Measurements from ENCODE around the gene CXCL1. TPM values are rescaled to one million over a fixed set of nuclear protein-coding genes. Genes with fewer than 3 reads are reported as not detected.

The CXCL1 gene
- total RNA-seq, 1 experiment from 2014 or later, result not detected

- H3K27ac Mint-ChIP-seq (ENCODE audit: unreplicated experiment), result no peak overlapping the region
- peaks cover 7% of the 10 kb centered on the region for H3K4me1 Mint-ChIP-seq (ENCODE audit: low read depth, unreplicated experiment)
- BruUV-seq (replicated peaks), result no TSS peak
- H3K9me3 Mint-ChIP-seq (ENCODE audit: unreplicated experiment), result no peaks in the 10 kb centered on the region
- no peak overlapping the region for H3K4me3 Mint-ChIP-seq (ENCODE audit: unreplicated experiment)
- CTCF ChIA-PET, result interaction anchor here (0.7 kb wide), 1 partner anchor 205 kb away, joined by 3 read pairs; no protein-coding TSS in a partner anchor
- Histone ChIP-seq H3K4me1 (peaks cover 30% of the 10 kb centered on the region), H3K9me3 (no peaks in the 10 kb centered on the region), H3K27me3 (replicated peaks; ENCODE audit: control insufficient read depth, insufficient read depth, low read length) (no peaks in the 10 kb centered on the region), H3K4me3 (ENCODE audit: low read depth, low read length) (no peak overlapping the region), H3K36me3 (ENCODE audit: control insufficient read depth, insufficient read depth, low read length) (no peaks in the 10 kb centered on the region)
- TF ChIP-seq, protein P1, sequence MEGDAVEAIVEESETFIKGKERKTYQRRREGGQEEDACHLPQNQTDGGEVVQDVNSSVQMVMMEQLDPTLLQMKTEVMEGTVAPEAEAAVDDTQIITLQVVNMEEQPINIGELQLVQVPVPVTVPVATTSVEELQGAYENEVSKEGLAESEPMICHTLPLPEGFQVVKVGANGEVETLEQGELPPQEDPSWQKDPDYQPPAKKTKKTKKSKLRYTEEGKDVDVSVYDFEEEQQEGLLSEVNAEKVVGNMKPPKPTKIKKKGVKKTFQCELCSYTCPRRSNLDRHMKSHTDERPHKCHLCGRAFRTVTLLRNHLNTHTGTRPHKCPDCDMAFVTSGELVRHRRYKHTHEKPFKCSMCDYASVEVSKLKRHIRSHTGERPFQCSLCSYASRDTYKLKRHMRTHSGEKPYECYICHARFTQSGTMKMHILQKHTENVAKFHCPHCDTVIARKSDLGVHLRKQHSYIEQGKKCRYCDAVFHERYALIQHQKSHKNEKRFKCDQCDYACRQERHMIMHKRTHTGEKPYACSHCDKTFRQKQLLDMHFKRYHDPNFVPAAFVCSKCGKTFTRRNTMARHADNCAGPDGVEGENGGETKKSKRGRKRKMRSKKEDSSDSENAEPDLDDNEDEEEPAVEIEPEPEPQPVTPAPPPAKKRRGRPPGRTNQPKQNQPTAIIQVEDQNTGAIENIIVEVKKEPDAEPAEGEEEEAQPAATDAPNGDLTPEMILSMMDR (IDR thresholded peaks at IDR 0.05; ENCODE audit: insufficient read depth in 1 of 2, low read depth in 1 of 2, low read length in 1 of 2, severe bottlenecking in 1 of 2, unreplicated experiment in 1 of 2), result no peak
- intact Hi-C loops (cut with micrococcal nuclease; ENCODE audit: unreplicated experiment), result no loop called here
- H3K27me3 Mint-ChIP-seq (ENCODE audit: insufficient read depth, unreplicated experiment), result no peaks in the 10 kb centered on the region
- POLR2A ChIA-PET, result no interaction called here
- H3K36me3 Mint-ChIP-seq (ENCODE audit: insufficient read depth, unreplicated experiment), result no peaks in the 10 kb centered on the region
- DNase-seq, result no peak
These were observed 23.8 kb downstream of the CXCL1 start for GRCh38 chr4:73892966-73893365.

DNA sequence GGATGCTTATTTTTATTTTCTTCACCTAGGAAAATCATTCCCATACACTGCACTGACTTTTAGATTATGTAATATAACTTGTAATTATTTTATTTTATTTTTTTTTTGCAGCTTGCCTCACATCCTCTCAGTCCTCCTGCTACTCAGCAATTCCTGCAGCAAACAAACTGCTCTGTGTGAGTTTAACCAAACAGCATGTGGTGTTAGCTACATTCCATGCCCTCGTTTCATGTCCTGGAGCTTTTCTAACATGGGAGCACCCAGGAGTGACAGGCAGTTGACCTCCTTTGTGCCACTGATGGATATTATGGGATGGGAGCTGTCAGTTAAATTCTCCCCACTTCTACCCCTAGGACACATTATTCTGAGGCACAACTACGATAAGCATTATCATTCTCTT, 24.8 kb downstream of the CXCL1 start:
- Mint-ChIP-seq H3K36me3 (ENCODE audit: insufficient read depth, unreplicated experiment) (no peaks in the 10 kb centered on the region), H3K27me3 (ENCODE audit: insufficient read depth, unreplicated experiment) (no peaks in the 10 kb centered on the region), H3K9me3 (ENCODE audit: unreplicated experiment) (no peaks in the 10 kb centered on the region), H3K4me1 (ENCODE audit: low read depth, unreplicated experiment) (peaks cover 7% of the 10 kb centered on the region), H3K4me3 (ENCODE audit: unreplicated experiment) (no peak overlapping the region), H3K27ac (ENCODE audit: unreplicated experiment) (no peak overlapping the region)
- DNase-seq, result no peak
- H3K27me3 ChIP-seq (replicated peaks; ENCODE audit: control insufficient read depth, insufficient read depth, low read length), result no peaks in the 10 kb centered on the region
- TF ChIP-seq, protein P1 (IDR thresholded peaks at IDR 0.05; ENCODE audit: insufficient read depth in 1 of 2, low read depth in 1 of 2, low read length in 1 of 2, severe bottlenecking in 1 of 2, unreplicated experiment in 1 of 2), result no peak
- H3K4me1 ChIP-seq, result peaks cover 30% of the 10 kb centered on the region
- H3K9me3 ChIP-seq, result no peaks in the 10 kb centered on the region
- H3K36me3 ChIP-seq (ENCODE audit: control insufficient read depth, insufficient read depth, low read length), result no peaks in the 10 kb centered on the region
- POLR2A ChIA-PET, result no interaction called here
- intact Hi-C loops (cut with micrococcal nuclease; ENCODE audit: unreplicated experiment), result no loop called here
- CTCF ChIA-PET, result no interaction called here
- H3K4me3 ChIP-seq (ENCODE audit: low read depth, low read length), result no peak overlapping the region
- BruUV-seq (replicated peaks), result no TSS peak

GRCh38 chr4:73895201-73896175, 26.3 kb downstream of the CXCL1 start:
- POLR2A ChIA-PET, result no interaction called here
- Histone ChIP-seq H3K27me3 (replicated peaks; ENCODE audit: control insufficient read depth, insufficient read depth, low read length) (no peaks in the 10 kb centered on the region), H3K4me1 (peaks cover 30% of the 10 kb centered on the region), H3K36me3 (ENCODE audit: control insufficient read depth, insufficient read depth, low read length) (no peaks in the 10 kb centered on the region), H3K9me3 (no peaks in the 10 kb centered on the region), H3K4me3 (ENCODE audit: low read depth, low read length) (no peak overlapping the region)
- no TSS peak for BruUV-seq (replicated peaks)
- Mint-ChIP-seq H3K27ac (ENCODE audit: unreplicated experiment) (no peak overlapping the region), H3K4me3 (ENCODE audit: unreplicated experiment) (no peak overlapping the region), H3K36me3 (ENCODE audit: insufficient read depth, unreplicated experiment) (no peaks in the 10 kb centered on the region), H3K4me1 (ENCODE audit: low read depth, unreplicated experiment) (peaks cover 7% of the 10 kb centered on the region), H3K27me3 (ENCODE audit: insufficient read depth, unreplicated experiment) (no peaks in the 10 kb centered on the region), H3K9me3 (ENCODE audit: unreplicated experiment) (no peaks in the 10 kb centered on the region)
- TF ChIP-seq, protein P1 (IDR thresholded peaks at IDR 0.05; ENCODE audit: insufficient read depth in 1 of 2, low read depth in 1 of 2, low read length in 1 of 2, severe bottlenecking in 1 of 2, unreplicated experiment in 1 of 2), result no peak
- CTCF ChIA-PET, result no interaction called here
- intact Hi-C loops (cut with micrococcal nuclease; ENCODE audit: unreplicated experiment), result no loop called here
- no peak for DNase-seq

Data from Caco-2 (cell line).